Measurements from ENCODE around the gene HNRNPD.

- no peak for TF ChIP-seq POLR2A (IDR thresholded peaks at IDR 0.05; ENCODE audit: low read depth, low read length)
- TF ChIP-seq POLR2AphosphoS5 (IDR thresholded peaks at IDR 0.05; ENCODE audit: low read depth, low read length), result no peak
- no peak for TF ChIP-seq TAF1 (IDR thresholded peaks at IDR 0.05; ENCODE audit: low read depth, low read length)
- TF ChIP-seq PAX5 (IDR thresholded peaks at IDR 0.05; ENCODE audit: insufficient read depth, low read length, severe bottlenecking), result no peak
- TF ChIP-seq SPI1 (IDR thresholded peaks at IDR 0.05; ENCODE audit: low read depth, low read length), result no peak
- TF ChIP-seq POU2F2 (IDR thresholded peaks at IDR 0.05; ENCODE audit: low read depth, low read length), result no peak
Measured at GRCh38 chr4:82360298-82361177, 13.3 kb downstream of the HNRNPD start.
